NCI-H446 (cell line): Measurements from ENCODE around the gene MSX1.

Experiments used
- DNase-seq, 2 experiments: peaks; one replicate each; lab custom pipeline; 2025; lab: John Stamatoyannopoulos, UW

Gene MSX1

DNA sequence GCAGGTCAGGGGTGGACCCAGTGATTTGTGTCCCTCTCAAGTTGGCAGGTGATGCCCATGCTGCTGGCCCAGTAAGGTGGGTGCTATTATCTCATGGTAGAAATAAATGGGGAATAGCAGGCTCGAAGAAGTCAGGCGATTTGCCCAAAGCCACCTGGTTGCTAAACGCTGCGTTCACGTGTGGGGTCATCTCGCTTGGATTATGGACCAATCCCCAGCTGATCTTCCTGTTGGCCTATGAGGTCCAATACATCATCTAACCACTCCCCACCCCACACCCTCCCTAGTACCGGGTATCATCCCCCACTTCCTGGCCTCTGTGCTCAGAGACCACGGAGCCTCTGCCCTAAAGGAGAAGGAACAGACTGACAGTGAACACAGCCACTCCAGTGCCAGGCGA lies 18.3 kb upstream of the MSX1 start:
- DNase-seq, result no peak

DNA sequence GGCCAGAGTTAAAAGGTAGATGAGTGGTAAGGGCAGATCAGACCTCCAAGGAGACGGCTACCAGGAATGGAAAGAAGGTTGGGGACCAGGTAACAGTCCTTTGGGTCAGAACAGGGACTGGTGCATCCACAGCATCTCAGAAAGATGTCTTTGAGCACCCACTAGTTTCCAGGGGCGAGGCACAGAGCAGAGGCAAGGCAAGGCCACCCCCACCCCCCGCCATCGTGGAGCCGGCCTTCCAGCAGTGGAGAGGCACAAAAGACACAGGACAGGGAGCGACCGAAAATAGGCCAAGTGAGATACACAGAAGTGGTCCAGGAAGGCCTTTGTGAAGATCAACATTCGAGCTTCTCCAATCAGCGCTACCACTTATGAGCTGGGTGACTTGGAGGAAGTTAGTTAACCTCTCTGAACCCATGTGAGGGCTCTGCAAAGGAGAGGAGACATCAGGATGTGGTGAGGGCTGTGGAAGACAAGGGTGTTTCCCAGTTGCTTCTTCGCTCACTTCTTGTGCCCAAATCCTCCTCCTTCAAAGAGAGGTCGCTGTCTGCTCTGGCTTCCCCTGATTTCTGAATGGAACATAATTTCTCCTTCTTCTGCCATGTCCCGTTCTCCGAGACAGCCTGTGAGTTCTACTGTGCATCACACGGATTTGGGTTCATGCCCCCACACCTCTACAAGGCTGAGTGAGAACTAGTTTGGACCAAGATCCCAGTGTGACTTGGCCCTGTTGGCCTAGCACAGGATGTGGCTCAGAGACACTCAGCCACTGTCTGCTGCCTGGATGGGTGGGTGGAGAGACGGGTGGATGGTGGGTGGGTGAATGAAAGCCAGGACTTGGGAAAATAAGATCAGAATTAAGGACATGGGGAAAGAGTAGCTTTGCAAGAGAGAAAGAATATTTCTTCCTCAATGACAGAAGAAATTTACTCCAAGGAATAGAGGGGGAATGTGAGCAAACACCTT lies 16.7 kb upstream of the MSX1 start:
- DNase-seq, result no peak

DNA sequence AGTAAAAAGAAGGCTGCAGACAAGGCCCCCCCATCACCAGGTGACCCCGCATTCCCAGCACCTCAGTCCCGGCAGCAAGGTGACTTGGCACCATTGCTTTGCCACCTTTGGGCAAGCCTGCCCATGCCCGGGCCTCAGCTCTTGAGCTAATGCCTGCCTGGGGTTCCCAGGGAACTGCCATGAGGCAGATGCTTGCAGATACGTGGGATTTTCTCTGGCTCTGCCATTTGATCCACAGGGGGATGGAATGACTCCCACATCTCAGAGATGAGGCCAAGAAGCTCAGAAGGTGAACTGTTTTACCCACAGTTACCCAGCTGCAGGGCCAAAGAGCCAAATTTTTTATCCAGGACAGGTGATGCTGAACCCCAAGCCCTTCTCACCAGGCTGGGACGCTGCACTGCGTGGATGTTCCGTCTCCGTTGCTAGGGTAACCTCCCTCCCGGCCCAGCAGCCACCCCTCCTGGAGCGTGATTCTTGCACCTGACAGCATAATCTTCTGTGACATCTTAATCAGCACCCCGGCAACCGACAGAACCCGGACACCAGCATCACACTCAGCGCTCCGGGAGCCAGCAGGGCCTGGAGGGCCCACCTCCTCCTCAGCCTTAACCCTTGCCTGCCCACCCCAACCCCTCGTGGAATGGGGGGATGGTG lies 15.7 kb upstream of the MSX1 start:
- DNase-seq, result no peak

DNA sequence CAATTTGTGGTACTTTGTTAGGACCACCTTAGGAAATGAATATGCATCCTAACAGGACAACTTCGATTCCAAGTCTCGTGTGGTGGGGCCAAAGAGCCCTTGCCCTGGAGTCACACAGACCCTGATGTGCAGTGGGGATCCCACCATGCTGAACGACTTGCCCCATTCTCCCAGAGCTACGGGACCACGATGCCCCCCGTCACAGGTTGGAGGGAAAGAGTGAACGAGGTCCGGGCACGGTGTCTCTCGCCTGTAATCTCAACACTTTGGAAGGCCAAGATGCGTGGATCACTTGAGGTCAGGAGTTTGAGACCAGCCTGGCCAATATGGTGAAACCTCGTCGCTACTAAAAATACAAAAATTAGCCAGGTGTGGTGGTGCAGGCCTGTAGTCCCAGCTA lies 14.4 kb upstream of the MSX1 start:
- DNase-seq, result no peak

DNA sequence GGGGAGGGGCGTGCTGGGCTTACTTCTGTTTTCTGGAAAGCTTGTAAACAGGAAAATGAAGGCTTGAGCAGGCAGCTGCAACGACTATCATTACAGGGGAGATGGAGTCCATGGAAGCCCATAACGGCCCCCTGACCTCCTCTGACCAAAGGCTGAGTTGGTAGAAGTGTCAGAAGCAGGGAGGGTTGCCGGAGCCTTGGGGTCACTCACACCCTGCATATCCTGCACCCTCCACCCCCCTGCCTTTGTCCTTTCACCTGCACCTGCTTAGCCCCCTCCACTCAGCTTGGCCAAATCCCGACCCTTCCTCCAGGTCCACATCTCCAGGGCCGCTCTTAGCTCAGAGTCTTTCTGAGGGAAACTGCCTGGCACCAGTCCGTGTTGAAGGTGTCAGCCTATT lies 12.5 kb upstream of the MSX1 start:
- no peak for DNase-seq

DNA sequence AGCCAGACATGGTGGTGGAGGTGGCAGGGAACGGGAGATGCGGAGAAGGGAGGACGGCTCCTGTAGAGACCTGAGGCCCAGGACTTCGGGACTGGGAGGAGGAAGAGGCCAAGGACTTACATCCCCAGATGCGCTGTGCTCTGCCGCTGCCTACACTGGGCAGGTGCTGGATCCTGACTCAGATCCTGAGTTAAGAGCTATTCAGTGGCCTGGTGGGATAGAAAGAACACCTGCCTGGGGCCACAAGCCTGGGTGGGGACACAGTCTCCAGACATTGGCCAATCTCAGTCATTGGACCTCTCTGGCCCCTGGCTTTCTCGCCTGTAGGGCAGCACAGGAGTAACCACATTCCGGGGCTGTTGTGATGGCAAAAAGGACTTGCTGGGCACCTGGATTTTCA lies 10.9 kb upstream of the MSX1 start:
- no peak for DNase-seq

DNA sequence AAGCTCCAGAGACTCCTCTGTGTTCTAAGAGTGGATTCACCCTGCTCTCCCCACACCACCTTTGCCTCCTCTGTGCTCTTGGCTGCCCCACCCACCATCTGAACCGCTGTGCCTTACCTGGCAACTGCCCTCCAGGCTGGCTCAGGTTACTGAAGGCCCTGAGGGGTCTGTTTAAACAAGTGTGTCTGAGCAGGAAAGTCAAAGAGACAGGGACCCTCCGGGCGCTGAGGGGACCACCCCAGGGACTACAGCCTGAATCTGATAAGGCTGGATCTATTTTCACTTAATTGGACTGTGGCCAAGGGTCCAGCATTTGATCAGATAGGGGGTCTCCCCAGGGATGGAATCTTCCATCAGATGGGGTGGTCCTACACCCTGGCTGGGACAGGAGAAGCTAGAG lies 10.4 kb upstream of the MSX1 start:
- DNase-seq, result no peak

DNA sequence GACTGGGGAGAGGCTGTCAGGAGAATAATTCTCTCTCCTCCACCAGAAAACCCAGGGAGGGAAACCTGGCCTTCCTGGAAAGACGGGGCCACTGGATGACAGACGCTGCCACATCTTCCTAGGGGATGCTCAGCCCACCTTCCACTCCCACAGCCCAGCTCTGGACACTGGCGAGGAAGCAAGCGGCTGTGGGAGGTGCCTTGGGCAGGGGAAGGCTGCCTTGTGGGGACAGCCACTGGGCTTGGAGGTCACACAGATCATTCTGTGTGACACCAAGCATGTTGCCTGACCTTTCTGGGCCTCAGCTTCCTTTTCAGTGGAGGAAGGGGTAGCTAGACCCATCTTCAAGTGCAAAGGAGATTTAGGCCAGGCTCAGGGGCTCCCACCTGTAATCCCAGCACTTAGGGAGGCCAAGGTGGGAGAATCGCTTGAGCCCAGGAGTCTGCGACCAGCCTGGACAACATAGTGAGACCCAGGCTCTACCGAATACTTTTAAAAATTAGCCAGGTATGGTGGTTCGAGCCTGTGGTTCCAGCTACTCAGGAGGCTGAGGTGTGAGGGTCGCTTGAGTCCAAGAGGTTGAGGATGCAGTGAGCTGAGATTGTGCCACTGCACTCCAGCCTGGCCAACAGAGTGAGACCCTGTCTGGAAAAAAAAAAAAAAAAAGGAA lies 9.8 kb upstream of the MSX1 start:
- no peak for DNase-seq

DNA sequence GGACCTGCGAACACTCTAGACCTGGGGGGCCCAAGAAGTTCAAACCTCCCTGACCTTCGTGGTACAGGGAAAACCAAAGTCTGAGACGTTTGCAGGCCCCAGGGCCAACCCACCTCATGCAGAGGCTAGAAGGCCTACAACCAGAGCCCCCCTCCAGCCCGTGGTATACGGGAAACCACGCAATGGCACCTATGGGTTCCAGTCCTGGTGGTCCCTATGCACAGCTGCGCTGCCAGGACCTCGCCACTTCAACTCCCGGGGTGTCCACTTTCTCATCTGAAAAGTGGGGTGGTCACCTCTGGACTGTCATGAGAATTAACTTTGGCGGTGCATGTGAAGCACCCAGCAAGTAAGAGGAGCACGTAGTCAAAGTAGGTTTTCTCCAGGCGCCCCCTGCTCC lies 8.4 kb upstream of the MSX1 start:
- no peak for DNase-seq

DNA sequence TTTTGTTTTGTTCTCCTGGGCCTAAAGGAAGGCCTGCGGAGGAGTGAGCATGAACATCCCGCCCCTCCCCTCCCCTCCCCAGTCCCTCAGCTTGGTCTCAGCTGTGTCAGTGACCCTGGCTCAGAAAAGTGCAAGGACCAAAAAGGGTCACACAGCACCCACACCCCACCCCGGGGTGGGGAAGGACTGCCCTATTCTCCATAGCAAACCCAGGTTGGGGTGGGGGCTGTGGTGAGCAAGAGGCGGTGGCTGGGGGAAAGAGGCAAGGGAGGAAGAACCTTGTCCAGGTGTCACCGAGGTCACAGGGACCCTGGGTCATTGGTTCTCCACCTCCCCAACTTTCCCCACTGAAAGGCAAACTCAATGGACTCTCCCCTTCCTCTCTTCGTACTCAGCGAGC lies 7.6 kb upstream of the MSX1 start:
- DNase-seq, result no peak

DNA sequence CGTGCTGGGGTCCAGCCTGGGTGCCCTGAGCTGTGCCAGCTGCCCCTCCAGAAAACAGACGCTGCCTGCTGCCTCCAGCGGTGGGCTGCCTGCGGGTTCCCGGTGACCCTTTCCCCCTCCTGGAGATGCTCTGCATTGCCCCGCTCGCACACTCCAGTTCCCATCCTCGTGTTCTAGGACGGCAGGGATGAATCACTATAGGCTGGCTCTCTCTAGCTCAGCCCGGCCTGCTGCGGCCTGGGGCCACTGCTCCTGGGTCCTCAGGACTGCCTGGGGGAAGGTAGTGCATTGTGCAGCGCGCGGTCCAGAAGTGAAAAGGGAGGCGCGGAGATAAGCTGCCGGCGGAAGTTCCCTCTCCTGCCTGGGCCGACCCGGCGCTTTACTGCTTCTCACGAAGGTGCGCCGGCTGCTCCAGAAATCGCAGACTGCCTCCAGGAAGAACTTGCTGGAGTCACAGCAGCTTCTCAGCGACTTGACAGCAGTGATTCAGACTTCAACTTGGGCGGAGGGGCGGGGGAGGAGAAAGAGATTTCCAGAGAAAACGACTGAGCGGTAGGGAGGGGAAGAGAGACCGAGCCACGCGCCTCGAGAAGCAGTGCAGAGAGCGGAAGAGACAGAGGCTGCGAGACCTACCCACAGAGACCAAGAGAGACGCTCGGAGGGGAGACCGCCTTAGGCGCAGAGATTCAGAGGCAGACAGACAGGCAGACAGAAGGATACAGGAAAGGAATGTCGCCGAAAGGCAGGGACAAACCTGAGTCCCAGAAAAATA lies 6.7 kb upstream of the MSX1 start:
- DNase-seq, result no peak

DNA sequence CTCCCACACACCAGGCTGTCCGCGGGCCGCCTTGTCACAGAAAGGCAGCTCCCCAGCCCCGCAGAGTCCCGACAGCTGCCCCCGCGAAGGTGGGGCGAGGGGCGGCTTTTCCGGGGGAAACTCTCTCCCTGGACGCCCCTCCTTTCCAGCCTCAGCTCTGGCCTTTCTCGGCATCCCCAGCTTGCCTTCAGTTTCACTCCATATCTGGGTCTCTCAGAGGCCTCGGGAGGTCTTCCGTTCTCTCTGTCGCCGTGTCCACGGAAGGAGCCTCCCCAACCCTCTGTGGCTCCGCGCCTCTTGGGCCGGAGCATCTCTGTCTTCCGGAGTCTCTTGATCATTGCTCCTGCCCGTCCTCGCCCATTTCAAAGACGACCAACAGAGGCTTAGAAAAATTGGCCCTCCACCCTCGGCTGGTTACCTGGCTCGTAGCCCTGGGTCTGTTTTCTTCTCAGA lies 6.1 kb upstream of the MSX1 start:
- no peak for DNase-seq

DNA sequence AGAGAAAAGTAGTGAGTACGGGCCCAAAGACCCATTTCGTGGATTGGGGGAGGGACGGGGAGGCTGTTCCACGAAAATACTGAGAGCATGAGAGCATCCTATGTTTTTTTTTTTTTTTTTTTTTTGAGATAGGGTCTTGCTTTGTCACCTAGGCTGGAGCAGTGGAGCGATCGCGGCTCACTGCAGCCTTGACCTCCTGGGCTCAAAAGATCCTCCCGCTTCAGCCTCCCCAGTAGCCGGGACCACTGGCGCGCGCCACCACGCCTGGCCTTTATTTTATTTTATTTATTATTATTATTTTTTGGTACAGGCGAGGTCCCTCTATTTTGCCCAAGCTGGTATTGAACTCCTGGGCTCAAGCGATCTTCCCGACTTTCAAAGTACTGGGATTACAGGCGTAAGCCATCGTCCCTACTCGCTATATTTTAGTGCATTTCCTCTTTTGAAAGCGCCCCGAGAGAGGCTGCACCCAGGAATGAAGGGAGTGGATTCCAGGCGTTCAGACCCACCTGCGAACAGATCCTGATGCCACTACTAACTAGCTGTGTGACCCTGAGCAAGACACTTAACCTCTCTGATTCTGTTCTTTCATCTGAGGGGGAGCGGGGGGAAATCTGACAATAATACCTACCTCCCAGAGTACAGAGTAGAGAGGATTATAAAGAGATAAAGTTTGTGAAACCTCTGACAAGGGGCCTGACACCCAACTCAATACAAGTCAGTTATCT lies 5.4 kb upstream of the MSX1 start:
- no peak for DNase-seq

DNA sequence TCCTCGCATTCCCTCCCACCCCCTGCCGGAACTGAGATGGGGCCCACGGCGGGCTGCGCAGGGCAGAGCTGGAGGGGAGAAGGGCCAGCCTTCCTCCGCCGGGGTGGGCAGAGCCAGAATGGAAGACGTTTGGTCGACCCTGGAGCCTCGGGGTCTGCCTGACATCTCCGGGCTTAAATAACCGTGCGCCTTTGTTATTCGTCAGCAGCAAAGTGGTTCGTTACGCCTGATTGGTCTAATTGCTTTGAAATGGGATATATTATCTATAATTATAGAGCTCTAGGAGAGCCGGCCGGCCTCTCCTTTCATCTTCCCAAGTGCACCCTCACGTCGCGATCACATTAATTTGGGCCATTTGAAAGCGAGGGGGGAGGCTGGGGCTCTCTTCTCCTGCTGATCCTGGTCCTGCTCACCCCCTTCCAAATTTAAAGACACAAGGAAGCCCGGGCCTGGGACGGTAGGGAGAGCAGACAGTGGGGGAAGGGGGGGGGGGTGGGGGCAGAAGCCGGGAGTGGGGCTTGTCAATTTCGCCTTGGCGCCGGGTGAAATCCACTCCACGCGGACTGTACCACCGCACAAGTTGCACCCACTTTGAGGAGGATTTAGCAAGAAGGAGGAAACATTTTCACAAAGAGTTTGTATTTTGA lies 4.7 kb upstream of the MSX1 start:
- DNase-seq, result no peak

DNA sequence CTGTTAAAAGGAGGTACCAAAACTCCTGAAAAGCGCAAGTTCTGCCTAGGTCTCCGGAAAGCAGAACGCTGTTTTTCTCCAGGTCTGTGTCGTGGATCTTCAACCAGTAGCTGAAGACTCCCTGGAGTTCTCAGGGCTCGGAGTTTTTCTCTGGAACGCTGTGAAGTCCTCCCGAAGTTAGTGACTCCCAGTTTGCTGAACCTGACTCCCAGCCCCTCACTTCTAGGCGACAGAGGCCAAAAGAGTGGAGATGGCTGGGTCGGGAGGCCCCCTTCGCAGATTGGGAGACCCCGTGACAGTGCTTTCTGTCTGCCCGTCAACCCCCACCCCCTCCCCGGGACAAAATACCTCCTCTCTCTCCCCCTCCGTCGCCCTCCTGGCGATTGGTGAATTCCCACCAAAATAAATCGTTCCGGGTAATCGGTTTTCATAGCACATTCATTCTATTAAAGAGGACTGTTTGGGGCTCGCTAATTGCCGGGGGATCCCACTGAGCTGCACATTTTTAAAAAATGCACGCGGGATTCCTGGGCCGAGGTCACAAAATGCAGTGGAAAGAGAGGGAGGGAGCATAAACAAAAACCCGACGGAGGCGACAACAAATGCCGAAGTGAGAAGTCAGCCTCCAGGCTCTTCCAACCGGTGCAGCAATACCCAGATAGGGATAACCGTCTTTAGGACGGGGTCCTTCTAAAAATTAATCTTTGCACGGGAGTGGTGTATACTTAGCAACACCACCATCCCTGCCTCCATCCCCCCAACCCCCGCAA lies 4.0 kb upstream of the MSX1 start:
- DNase-seq, result no peak

DNA sequence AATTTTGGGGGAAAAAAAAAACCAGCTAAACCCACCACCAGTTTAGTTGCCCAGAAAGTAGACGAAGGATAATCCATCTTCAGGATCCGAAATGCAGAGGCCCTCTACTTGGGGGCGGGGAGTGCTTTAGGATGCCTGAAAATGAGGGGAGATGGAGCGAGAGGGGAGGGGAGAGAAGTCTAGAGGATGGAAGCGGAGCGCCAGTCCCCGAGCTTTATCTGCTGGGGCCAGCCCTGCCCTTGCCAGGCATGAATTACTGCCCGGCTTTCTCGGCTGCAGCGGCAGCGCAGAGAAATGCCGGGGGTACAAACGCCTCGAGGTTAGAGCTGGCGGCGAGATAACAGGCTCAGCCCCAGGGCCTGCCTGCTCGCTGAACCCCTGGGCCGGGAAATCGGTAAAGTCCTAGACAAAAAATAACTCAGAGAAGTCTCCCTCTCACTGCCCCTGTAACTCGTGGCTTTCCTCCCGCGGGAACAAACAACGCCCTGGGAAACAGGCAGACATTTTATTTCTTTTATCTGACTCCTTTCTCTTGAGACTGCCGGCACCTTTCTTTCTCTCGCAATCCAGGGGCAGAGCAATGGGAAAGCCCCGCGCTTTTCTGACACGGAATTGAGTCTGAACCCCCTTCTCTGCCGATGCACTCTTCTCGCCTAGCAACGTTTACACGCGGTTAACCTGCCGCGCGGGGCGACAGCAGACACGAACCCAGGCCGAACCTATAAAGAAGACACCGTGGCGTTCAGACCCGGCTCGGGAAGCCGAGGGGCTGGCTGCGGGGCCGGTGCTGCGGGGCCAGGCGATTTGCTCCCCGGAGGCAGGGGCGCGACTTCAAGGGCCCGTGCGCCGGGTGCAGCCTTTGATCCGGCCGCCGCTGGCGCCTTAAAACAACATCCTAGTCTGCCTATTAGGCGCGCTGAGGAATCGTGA lies 3.1 kb upstream of the MSX1 start:
- DNase-seq, result no peak

DNA sequence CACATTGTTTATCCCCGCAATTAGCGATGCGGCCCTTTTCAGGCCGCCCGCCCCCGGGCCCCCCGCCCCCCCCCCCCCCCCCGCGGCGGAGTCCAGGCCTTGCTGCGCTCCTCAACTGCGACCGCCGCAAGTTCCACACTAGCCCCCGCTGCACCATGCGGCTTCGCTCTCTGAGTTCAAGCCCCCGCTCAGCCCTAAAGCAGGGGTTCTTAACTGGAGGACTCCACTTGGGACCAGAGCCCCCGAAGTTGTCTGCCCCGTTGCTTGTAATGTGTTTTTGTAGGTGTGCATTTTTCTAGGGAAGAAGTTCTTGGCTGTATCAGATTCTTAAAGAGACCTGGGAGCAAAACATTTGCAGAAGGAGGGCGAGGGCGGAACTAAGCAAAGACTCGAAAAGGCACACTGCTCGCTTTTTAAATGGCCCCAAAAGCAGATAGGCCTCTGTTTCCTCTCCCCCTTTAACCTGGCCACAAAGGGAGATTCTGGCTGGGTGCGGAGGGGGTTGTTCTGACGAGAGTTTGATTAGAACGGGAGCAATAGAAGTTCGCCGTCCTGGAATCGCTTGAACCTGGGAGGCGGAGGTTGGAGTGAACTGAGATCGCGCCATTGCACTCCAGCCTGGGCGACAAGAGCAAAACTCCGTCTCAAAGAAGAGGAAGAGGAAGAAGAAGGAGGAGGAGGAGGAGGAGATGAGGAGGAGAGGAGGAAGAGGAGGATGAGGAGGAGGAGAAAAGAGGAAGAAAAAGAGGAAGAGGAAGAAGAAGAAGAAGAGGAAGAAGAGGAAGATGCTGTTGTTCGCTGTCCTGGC lies 2.3 kb upstream of the MSX1 start:
- DNase-seq, result no peak
